ENCODE measurements around the gene HADHB. TPM values are rescaled to one million over a fixed set of nuclear protein-coding genes. Genes with fewer than 3 reads are reported as not detected.

The HADHB gene
- total and polyA plus RNA-seq, 12 donors, result 256 to 1,542 (median 820) TPM

- WGBS, 2 donors, result 76 to 78% methylated on average over 8 of the region's 8 CpGs
- H3K9me3 ChIP-seq, result no peaks in the 10 kb centered on the region
- intact Hi-C loops (cut with DNase I), result no loop called here
- H3K4me1 ChIP-seq, result no peaks in the 10 kb centered on the region
- H3K36me3 ChIP-seq, result no peaks in the 10 kb centered on the region
- TF ChIP-seq CTCF (IDR thresholded peaks at IDR 0.05), result peak in 1 of 9 donors; percentile 31
- H3K27ac ChIP-seq, result no peak overlapping the region
- H3K27me3 ChIP-seq, result no peaks in the 10 kb centered on the region
- ATAC-seq, result peak in 1 of 8 donors; percentile 62
- H3K4me3 ChIP-seq, result no peak overlapping the region
- no peak for DNase-seq
Observed at GRCh38 chr2:26314243-26314642, 69.5 kb downstream of the HADHB start.

GRCh38 chr2:26316041-26316440 is 71.3 kb downstream of the HADHB start:
- H3K4me3 ChIP-seq, result no peak overlapping the region
- no peaks in the 10 kb centered on the region for H3K4me1 ChIP-seq
- intact Hi-C loops (cut with DNase I), result no loop called here
- H3K27ac ChIP-seq, result no peak overlapping the region
- ATAC-seq, result no peak
- DNase-seq, result no peak
- 59 to 75% methylated on average over 2 of the region's 2 CpGs for WGBS, 2 donors
- TF ChIP-seq CTCF (IDR thresholded peaks at IDR 0.05), result no peak
- peaks cover 0 to 4% (median 0%) of the 10 kb centered on the region in 7 donors for H3K27me3 ChIP-seq
- no peaks in the 10 kb centered on the region for H3K9me3 ChIP-seq
- no peaks in the 10 kb centered on the region for H3K36me3 ChIP-seq

GRCh38 chr2:26316845-26317244 is 72.1 kb downstream of the HADHB start:
- no peak for ATAC-seq

GRCh38 chr2:26317377-26318105 is 72.8 kb downstream of the HADHB start:
- Histone ChIP-seq H3K4me3 (no peak overlapping the region), H3K9me3 (no peaks in the 10 kb centered on the region), H3K4me1 (no peaks in the 10 kb centered on the region), H3K27ac (no peak overlapping the region), H3K36me3 (no peaks in the 10 kb centered on the region), H3K27me3 (peaks cover 0 to 4% (median 0%) of the 10 kb centered on the region in 7 donors)
- intact Hi-C loops (cut with DNase I), result no loop called here
- ATAC-seq (no peak), DNase-seq (no peak)
- WGBS, 2 donors, result 87 to 92% methylated on average over 8 of the region's 8 CpGs
- no peak for TF ChIP-seq CTCF (IDR thresholded peaks at IDR 0.05)

More at GRCh38 chr2:26316845-26317244, 72.1 kb downstream of the HADHB start:
- Histone ChIP-seq H3K4me3 (no peak overlapping the region), H3K4me1 (no peaks in the 10 kb centered on the region), H3K27ac (no peak overlapping the region), H3K9me3 (no peaks in the 10 kb centered on the region), H3K27me3 (peaks cover 0 to 4% (median 0%) of the 10 kb centered on the region in 7 donors), H3K36me3 (no peaks in the 10 kb centered on the region)
- DNase-seq, result no peak
- intact Hi-C loops (cut with DNase I), result no loop called here
- no peak for TF ChIP-seq CTCF (IDR thresholded peaks at IDR 0.05)
- WGBS, 2 donors, result 73 to 81% methylated on average over 6 of the region's 6 CpGs
